Stimulated activated CD4-positive, alpha-beta T cell treated with anti-CD3 and anti-CD28 coated beads, TNF-alpha, amount 100 ng/mL, for 1 hour (primary cell): ENCODE measurements around the gene KRTAP12-3.
"Not testable (repeated sequence)": the region's sequence is repeated elsewhere in the genome, so short reads cannot be mapped to it uniquely, and the experiment has no call there.

ENCODE experiments used
- DNase-seq, 3 donors: peaks; one replicate each; pipeline ENCODE4 v3.0.0-alpha.2; 2020; ENCODE audit warnings: low read depth in 3 of 3, low spot score in 1 of 3

KRTAP12-3 gene

GRCh38 chr21:44650265-44650972 is 7.3 kb upstream of the KRTAP12-3 start:
- DNase-seq, result no peak

GRCh38 chr21:44650973-44651675 is 6.6 kb upstream of the KRTAP12-3 start:
- DNase-seq, result no peak

- no peak for DNase-seq
Measured at GRCh38 chr21:44653123-44653522, 4.6 kb upstream of the KRTAP12-3 start.

GRCh38 chr21:44653656-44654575 is 3.8 kb upstream of the KRTAP12-3 start:
- DNase-seq, result peak in 2 of 3 donors; percentile 21 to 25

GRCh38 chr21:44654576-44655175 is 3.1 kb upstream of the KRTAP12-3 start, which contains the start of gene KRTAP12-4:
KRTAP12-4 (minus strand) TSS chr21:44654659; CDS start chr21:44654614, 45 bp downstream.
- DNase-seq, result no peak

- DNase-seq, result no peak
Measured at GRCh38 chr21:44656868-44657267, 864 bp upstream of the KRTAP12-3 start.

- no peak for DNase-seq
Measured at GRCh38 chr21:44658541-44658910, 794 bp downstream of the KRTAP12-3 start.

- DNase-seq, result no peak
Measured at GRCh38 chr21:44658913-44659595, 1.3 kb downstream of the KRTAP12-3 start.

GRCh38 chr21:44661567-44661966 is 3.8 kb downstream of the KRTAP12-3 start:
- DNase-seq, result not testable (repeated sequence)

GRCh38 chr21:44664691-44665090 is 7.0 kb downstream of the KRTAP12-3 start:
- DNase-seq, result no peak

GRCh38 chr21:44666401-44667320 is 8.9 kb downstream of the KRTAP12-3 start, which contains the start of gene KRTAP12-2:
KRTAP12-2 (minus strand) TSS chr21:44666927; CDS start chr21:44666886, 41 bp downstream.
- DNase-seq, result no peak

- no peak for DNase-seq
Measured at GRCh38 chr21:44667612-44668011, 9.9 kb downstream of the KRTAP12-3 start.

- DNase-seq, result no peak
Measured at GRCh38 chr21:44670642-44671432, 13.1 kb downstream of the KRTAP12-3 start.

- no peak for DNase-seq
Measured at GRCh38 chr21:44671911-44672310, 14.2 kb downstream of the KRTAP12-3 start.

GRCh38 chr21:44677881-44678280 is 20.1 kb downstream of the KRTAP12-3 start:
- no peak for DNase-seq

- no peak for DNase-seq
Measured at GRCh38 chr21:44681152-44681551, 23.4 kb downstream of the KRTAP12-3 start.

GRCh38 chr21:44681861-44682579 is 24.3 kb downstream of the KRTAP12-3 start, which contains the start of gene KRTAP12-1:
KRTAP12-1 (minus strand) TSS chr21:44682163; CDS start chr21:44682123, 40 bp downstream.
- no peak for DNase-seq
